GM23338 (cell line): ENCODE results near the gene HERPUD1. TPM values are rescaled to one million over a fixed set of nuclear protein-coding genes. Genes with fewer than 3 reads are reported as not detected.
A peak's percentile ranks its signal among the peaks of the same experiment; 100 is the strongest.

Experiments
- ATAC-seq: fragments of 200-7000 bp; cut with Tn5 transposase; 3 replicates; pipeline ENCODE4 v1.9.1; 2020
- DNase-seq: peaks from one replicate; pipeline ENCODE4 v3.0.0-alpha.2; 2015; ENCODE audit warnings: low spot score
- H2AFZ ChIP-seq: fragments of 200-600 bp; sonication (generic); 2 replicates; pipeline ENCODE4 v1.8.0; 2016; ENCODE audit warnings: antibody characterized with exemption, mild to moderate bottlenecking, moderate library complexity
- H3F3A ChIP-seq: fragments of 200-600 bp; sonication (generic); replicated peaks from 2 replicates; pipeline ENCODE4 v1.8.0; 2017; ENCODE audit warnings: antibody characterized with exemption, mixed run types, low read depth
- H3K27ac ChIP-seq: fragments of 200-600 bp; sonication (generic); 2 replicates; pipeline ENCODE4 v1.6.1; 2016; ENCODE audit warnings: low read depth
- H3K27me3 ChIP-seq: fragments of 200-600 bp; sonication (generic); 2 replicates; pipeline ENCODE4 v1.8.0; 2016; ENCODE audit warnings: mild to moderate bottlenecking, mixed run types, moderate library complexity; ENCODE audit not compliant: insufficient read depth
- H3K36me3 ChIP-seq: fragments of 200-600 bp; sonication (generic); 2 replicates; pipeline ENCODE4 v1.8.0; 2016; ENCODE audit warnings: mild to moderate bottlenecking; ENCODE audit not compliant: insufficient read depth
- H3K4me1 ChIP-seq: fragments of 200-600 bp; sonication (generic); 2 replicates; pipeline ENCODE4 v1.8.0; 2016; ENCODE audit warnings: mild to moderate bottlenecking, moderate library complexity; ENCODE audit not compliant: insufficient read depth
- H3K4me2 ChIP-seq: fragments of 200-600 bp; sonication (generic); 2 replicates; pipeline ENCODE4 v1.7.1; 2017; ENCODE audit warnings: mixed run types
- H3K4me3 ChIP-seq: fragments of 200-600 bp; sonication (generic); 2 replicates; pipeline ENCODE4 v1.6.1; 2016; ENCODE audit warnings: mixed run types
- H3K79me2 ChIP-seq: fragments of 200-600 bp; sonication (generic); replicated peaks from 2 replicates; pipeline ENCODE4 v1.8.0; 2017; ENCODE audit warnings: mild to moderate bottlenecking; ENCODE audit not compliant: insufficient read depth
- H3K9me2 ChIP-seq: fragments of 200-600 bp; sonication (generic); 2 replicates; pipeline ENCODE4 v1.8.0; 2017; ENCODE audit not compliant: insufficient read depth
- H4K20me1 ChIP-seq: fragments of 200-600 bp; sonication (generic); replicated peaks from 2 replicates; pipeline ENCODE4 v1.8.0; 2017; ENCODE audit warnings: mild to moderate bottlenecking; ENCODE audit not compliant: insufficient read depth
- H3K27ac Mint-ChIP-seq: 2 replicates; pipeline ENCODE4 v1.8.0; 2020; ENCODE audit warnings: inconsistent platforms, mild to moderate bottlenecking, moderate library complexity, mixed read lengths
- H3K27me3 Mint-ChIP-seq: 3 replicates; pipeline ENCODE4 v1.8.0; 2022; ENCODE audit warnings: low read depth, mild to moderate bottlenecking, moderate library complexity, mixed read lengths, inconsistent platforms; ENCODE audit not compliant: insufficient read depth, poor library complexity
- H3K36me3 Mint-ChIP-seq: 3 replicates; pipeline ENCODE4 v1.8.0; 2021; ENCODE audit warnings: low read depth, mild to moderate bottlenecking, inconsistent platforms, moderate library complexity, mixed read lengths
- H3K4me1 Mint-ChIP-seq: 3 replicates; pipeline ENCODE4 v1.8.0; 2020; ENCODE audit warnings: mild to moderate bottlenecking, inconsistent platforms, mixed read lengths
- H3K4me3 Mint-ChIP-seq: 3 replicates; pipeline ENCODE4 v1.8.0; 2021; ENCODE audit warnings: moderate library complexity, mild to moderate bottlenecking, inconsistent platforms, mixed read lengths
- H3K9me3 Mint-ChIP-seq: 3 replicates; pipeline ENCODE4 v1.8.0; 2020; ENCODE audit warnings: moderate library complexity, mild to moderate bottlenecking, inconsistent platforms, mixed read lengths
- CREB1 ChIP-seq: fragments of 250-450 bp; sonication (Bioruptor Pico); IDR thresholded peaks from 2 replicates; pipeline ENCODE4 v1.5.0; 2020; ENCODE audit warnings: low read depth, mild to moderate bottlenecking, moderate library complexity
- ETS1 ChIP-seq: IDR thresholded peaks from 2 replicates; pipeline ENCODE4 v1.6.1; 2016; ENCODE audit warnings: antibody characterized with exemption
- EZH2 ChIP-seq: fragments of 200-600 bp; sonication (generic); IDR thresholded peaks from one replicate; pipeline ENCODE4 v1.8.0; 2017; ENCODE audit warnings: antibody characterized with exemption, mild to moderate bottlenecking, low read depth; ENCODE audit not compliant: unreplicated experiment
- EZH2phosphoT487 ChIP-seq: fragments of 200-600 bp; sonication (generic); IDR thresholded peaks from one replicate; pipeline ENCODE4 v1.8.1; 2018; ENCODE audit warnings: antibody characterized with exemption; ENCODE audit not compliant: unreplicated experiment
- JUNB ChIP-seq: IDR thresholded peaks from one replicate; pipeline ENCODE4 v1.6.1; 2016; ENCODE audit warnings: antibody characterized with exemption; ENCODE audit not compliant: unreplicated experiment
- NANOG ChIP-seq: IDR thresholded peaks from 2 replicates; pipeline ENCODE4 v1.6.1; 2016; ENCODE audit warnings: antibody characterized with exemption, borderline replicate concordance
- POLR2AphosphoS5 ChIP-seq: IDR thresholded peaks from 2 replicates; pipeline ENCODE4 v1.6.1; 2016; ENCODE audit warnings: antibody characterized with exemption, low read depth
- STAT1 ChIP-seq: IDR thresholded peaks from one replicate; pipeline ENCODE4 v1.6.1; 2016; ENCODE audit warnings: antibody characterized with exemption; ENCODE audit not compliant: unreplicated experiment
- ZNF114 ChIP-seq: fragments of 250-450 bp; sonication (Bioruptor Pico); IDR thresholded peaks from 2 replicates; pipeline ENCODE4 v1.5.0; 2020; ENCODE audit warnings: mild to moderate bottlenecking, moderate library complexity
- ZNF331 ChIP-seq: fragments of 250-450 bp; sonication (Bioruptor Pico); IDR thresholded peaks from 2 replicates; pipeline ENCODE4 v1.5.0; 2020; ENCODE audit warnings: low read depth, mild to moderate bottlenecking, moderate library complexity
- ZNF462 ChIP-seq: fragments of 250-450 bp; sonication (Bioruptor Pico); IDR thresholded peaks from 2 replicates; pipeline ENCODE4 v1.5.0; 2020; ENCODE audit warnings: mild to moderate bottlenecking, moderate library complexity
- polyA plus RNA-seq: library from polyadenylated mRNA; unstranded; fragments of >200 nt; fragmentation: Nextera tagmentation; extraction: Ambion mirVana; gene quantifications from 2 replicates; pipeline ENCODE4 v1.2.1, GENCODE V29; 2016
- total RNA-seq: library from RNA; depleted of rRNA; stranded (reverse); fragments of >200 nt; shearing (Covaris generic); gene quantifications from 2 replicates; pipeline ENCODE4 v1.2.3, GENCODE V29; 2014
- TF ChIP-seq, protein P1 (sequence below), 2 experiments: fragments of 200-600 bp in 1 of 2; sonication (generic) in 1 of 2; conservative IDR thresholded peaks; 2 replicates each; pipeline versions ENCODE4 v1.5.1 to v1.6.1; 2016 to 2017; ENCODE audit warnings: antibody characterized with exemption in 2 of 2, low read depth in 2 of 2, mild to moderate bottlenecking in 2 of 2, moderate library complexity in 1 of 2
- TF ChIP-seq, protein P2 (sequence below): IDR thresholded peaks from one replicate; pipeline ENCODE4 v1.6.1; 2018; ENCODE audit warnings: antibody characterized with exemption; ENCODE audit not compliant: unreplicated experiment

The HERPUD1 gene
- total and polyA plus RNA-seq, 2 experiments from 2014 or later = 41.1 to 44.1 TPM

- H3F3A ChIP-seq = no peaks in the 10 kb centered on the region
- Mint-ChIP-seq H3K27me3 (peaks cover 10% of the 10 kb centered on the region), H3K36me3 (no peaks in the 10 kb centered on the region), H3K9me3 (no peaks in the 10 kb centered on the region; the same call in 2 of the 3 replicates), H3K27ac (no peak overlapping the region), H3K4me3 (no peak overlapping the region), H3K4me1 (peaks cover 4% of the 10 kb centered on the region; the same call in 2 of the 3 replicates)
- DNase-seq (no peak), ATAC-seq (no peak)
- H4K20me1 ChIP-seq = no peaks in the 10 kb centered on the region
- peak overlapping the region; percentile 32; the same call in 1 of the 2 replicates for H2AFZ ChIP-seq
- no peaks in the 10 kb centered on the region for H3K9me2 ChIP-seq
- TF ChIP-seq CREB1 (CRISPR knock-in tag) (no peak), ETS1 (no peak), STAT1 (no peak), ZNF114 (no peak), JUNB (no peak), POLR2AphosphoS5 (no peak), ZNF462 (no peak), ZNF331 (no peak), EZH2 (no peak), EZH2phosphoT487 (no peak), NANOG (no peak)
- TF ChIP-seq, protein P1, sequence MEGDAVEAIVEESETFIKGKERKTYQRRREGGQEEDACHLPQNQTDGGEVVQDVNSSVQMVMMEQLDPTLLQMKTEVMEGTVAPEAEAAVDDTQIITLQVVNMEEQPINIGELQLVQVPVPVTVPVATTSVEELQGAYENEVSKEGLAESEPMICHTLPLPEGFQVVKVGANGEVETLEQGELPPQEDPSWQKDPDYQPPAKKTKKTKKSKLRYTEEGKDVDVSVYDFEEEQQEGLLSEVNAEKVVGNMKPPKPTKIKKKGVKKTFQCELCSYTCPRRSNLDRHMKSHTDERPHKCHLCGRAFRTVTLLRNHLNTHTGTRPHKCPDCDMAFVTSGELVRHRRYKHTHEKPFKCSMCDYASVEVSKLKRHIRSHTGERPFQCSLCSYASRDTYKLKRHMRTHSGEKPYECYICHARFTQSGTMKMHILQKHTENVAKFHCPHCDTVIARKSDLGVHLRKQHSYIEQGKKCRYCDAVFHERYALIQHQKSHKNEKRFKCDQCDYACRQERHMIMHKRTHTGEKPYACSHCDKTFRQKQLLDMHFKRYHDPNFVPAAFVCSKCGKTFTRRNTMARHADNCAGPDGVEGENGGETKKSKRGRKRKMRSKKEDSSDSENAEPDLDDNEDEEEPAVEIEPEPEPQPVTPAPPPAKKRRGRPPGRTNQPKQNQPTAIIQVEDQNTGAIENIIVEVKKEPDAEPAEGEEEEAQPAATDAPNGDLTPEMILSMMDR (conservative IDR thresholded peaks at IDR 0.05; ENCODE audit: low read depth in 2 of 2) = no peak
- TF ChIP-seq, protein P2, sequence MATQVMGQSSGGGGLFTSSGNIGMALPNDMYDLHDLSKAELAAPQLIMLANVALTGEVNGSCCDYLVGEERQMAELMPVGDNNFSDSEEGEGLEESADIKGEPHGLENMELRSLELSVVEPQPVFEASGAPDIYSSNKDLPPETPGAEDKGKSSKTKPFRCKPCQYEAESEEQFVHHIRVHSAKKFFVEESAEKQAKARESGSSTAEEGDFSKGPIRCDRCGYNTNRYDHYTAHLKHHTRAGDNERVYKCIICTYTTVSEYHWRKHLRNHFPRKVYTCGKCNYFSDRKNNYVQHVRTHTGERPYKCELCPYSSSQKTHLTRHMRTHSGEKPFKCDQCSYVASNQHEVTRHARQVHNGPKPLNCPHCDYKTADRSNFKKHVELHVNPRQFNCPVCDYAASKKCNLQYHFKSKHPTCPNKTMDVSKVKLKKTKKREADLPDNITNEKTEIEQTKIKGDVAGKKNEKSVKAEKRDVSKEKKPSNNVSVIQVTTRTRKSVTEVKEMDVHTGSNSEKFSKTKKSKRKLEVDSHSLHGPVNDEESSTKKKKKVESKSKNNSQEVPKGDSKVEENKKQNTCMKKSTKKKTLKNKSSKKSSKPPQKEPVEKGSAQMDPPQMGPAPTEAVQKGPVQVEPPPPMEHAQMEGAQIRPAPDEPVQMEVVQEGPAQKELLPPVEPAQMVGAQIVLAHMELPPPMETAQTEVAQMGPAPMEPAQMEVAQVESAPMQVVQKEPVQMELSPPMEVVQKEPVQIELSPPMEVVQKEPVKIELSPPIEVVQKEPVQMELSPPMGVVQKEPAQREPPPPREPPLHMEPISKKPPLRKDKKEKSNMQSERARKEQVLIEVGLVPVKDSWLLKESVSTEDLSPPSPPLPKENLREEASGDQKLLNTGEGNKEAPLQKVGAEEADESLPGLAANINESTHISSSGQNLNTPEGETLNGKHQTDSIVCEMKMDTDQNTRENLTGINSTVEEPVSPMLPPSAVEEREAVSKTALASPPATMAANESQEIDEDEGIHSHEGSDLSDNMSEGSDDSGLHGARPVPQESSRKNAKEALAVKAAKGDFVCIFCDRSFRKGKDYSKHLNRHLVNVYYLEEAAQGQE = no peak
- H3K27me3 ChIP-seq = no peaks in the 10 kb centered on the region
- H3K27ac ChIP-seq = no peak overlapping the region
- H3K4me1 ChIP-seq = no peaks in the 10 kb centered on the region; the same call in 1 of the 2 replicates
- no peaks in the 10 kb centered on the region for H3K36me3 ChIP-seq
- no peaks in the 10 kb centered on the region for H3K79me2 ChIP-seq
- H3K4me3 ChIP-seq = no peak overlapping the region
- no peak overlapping the region for H3K4me2 ChIP-seq
These were observed 34.1 kb downstream of the HERPUD1 start for GRCh38 chr16:56966093-56966475.
